Transverse colon (tissue), 4 donors: ENCODE measurements around the gene ABCC5.

ENCODE experiments used
- EP300 ChIP-seq: sonication (generic); formaldehyde crosslinking; IDR thresholded peaks from one replicate; pipeline ENCODE4 v1.6.1; 2017; ENCODE audit warnings: antibody characterized with exemption, low read depth
- POLR2A ChIP-seq: fragments of 450-650 bp; IDR thresholded peaks from one replicate; pipeline ENCODE4 v1.6.1; 2016; ENCODE audit warnings: antibody characterized with exemption, mild to moderate bottlenecking, moderate library complexity
- POLR2AphosphoS5 ChIP-seq, 3 donors: sonication (generic); formaldehyde crosslinking; IDR thresholded peaks; one replicate each; pipeline ENCODE4 v1.6.1; 2016; ENCODE audit warnings: antibody characterized with exemption in 3 of 3
- TF ChIP-seq, protein P1 (sequence below), 5 experiments: fragments of 200-600 bp in 3 of 5; fragments of 450-650 bp in 2 of 5; sonication (generic) in 3 of 5; IDR thresholded peaks; 1 replicate in 2 of 5; 2 replicates in 3 of 5; pipeline ENCODE4 v1.5.1; 2016 to 2017; ENCODE audit warnings: antibody characterized with exemption in 5 of 5, inconsistent platforms in 3 of 5, mild to moderate bottlenecking in 2 of 5, moderate library complexity in 1 of 5

DNA sequence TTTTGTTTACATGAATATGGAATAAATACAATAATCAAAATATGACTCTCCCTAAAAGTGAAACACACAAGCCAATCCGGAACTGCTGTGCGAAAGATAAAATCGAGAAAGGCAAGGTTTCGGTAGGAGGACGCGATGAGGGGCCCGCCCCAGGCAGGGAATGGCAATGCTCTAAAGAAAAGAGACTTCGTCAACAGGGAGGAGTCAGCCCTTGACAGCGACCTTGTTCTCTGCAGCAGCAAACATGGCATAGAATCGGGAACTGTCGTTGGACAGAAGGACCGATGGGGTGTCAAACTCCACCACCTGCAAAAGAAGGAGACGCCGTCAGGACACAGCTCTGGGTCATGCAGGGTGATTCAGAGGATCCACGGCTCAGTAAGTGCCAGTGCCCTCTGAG, 96.6 kb downstream of the ABCC5 start:
- TF ChIP-seq POLR2AphosphoS5 (IDR thresholded peaks at IDR 0.05) (no peak), POLR2A (no peak), EP300 (no peak)
- TF ChIP-seq, protein P1, sequence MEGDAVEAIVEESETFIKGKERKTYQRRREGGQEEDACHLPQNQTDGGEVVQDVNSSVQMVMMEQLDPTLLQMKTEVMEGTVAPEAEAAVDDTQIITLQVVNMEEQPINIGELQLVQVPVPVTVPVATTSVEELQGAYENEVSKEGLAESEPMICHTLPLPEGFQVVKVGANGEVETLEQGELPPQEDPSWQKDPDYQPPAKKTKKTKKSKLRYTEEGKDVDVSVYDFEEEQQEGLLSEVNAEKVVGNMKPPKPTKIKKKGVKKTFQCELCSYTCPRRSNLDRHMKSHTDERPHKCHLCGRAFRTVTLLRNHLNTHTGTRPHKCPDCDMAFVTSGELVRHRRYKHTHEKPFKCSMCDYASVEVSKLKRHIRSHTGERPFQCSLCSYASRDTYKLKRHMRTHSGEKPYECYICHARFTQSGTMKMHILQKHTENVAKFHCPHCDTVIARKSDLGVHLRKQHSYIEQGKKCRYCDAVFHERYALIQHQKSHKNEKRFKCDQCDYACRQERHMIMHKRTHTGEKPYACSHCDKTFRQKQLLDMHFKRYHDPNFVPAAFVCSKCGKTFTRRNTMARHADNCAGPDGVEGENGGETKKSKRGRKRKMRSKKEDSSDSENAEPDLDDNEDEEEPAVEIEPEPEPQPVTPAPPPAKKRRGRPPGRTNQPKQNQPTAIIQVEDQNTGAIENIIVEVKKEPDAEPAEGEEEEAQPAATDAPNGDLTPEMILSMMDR (IDR thresholded peaks at IDR 0.05): no peak
